A549 (cell line): ENCODE results near the gene NSD2. TPM values are rescaled to one million over a fixed set of nuclear protein-coding genes. Genes with fewer than 3 reads are reported as not detected.

Experiments used
- ATAC-seq, 2 experiments: fragments of 200-7000 bp in 1 of 2; fragments of >200 bp in 1 of 2; cut with Nextera tagmentation in 1 of 2; cut with Tn5 transposase in 1 of 2; 3 replicates each; pipeline versions ENCODE4 v1.8.0 to v1.9.1; 2018 to 2020; ENCODE audit warnings: mild to moderate bottlenecking in 1 of 2, moderate library complexity in 1 of 2
- CTCF ChIA-PET: fragments of 300-600 bp; sonication (Branson Sonifier 250); formaldehyde crosslinking; extraction: SDS; loops from one replicate; lab custom pipeline; 2021; ENCODE audit warnings: antibody characterized with exemption, inconsistent platforms; lab: Yijun Ruan, JAX
- POLR2A ChIA-PET: fragments of 350-600 bp; formaldehyde crosslinking; extraction: SDS; loops from one replicate; lab custom pipeline; 2021; ENCODE audit warnings: antibody characterized with exemption, inconsistent platforms; lab: Yijun Ruan, JAX
- DNase-seq, 2 experiments: peaks; one replicate each; pipeline versions ENCODE4 v3.0.0 to v3.0.0-alpha.2; 2011 to 2016; ENCODE audit warnings: low read depth in 1 of 2, low spot score in 1 of 2
- FAIRE-seq: peaks from 2 replicates; lab custom pipeline; 2011; peaks lifted over from hg19 to GRCh38; lab: Jason Lieb, UNC
- H3K27ac ChIP-seq, 2 experiments: fragments of >200 bp; sonication (Bioruptor Twin); formaldehyde crosslinking; 3 replicates each; pipeline ENCODE4 v1.5.1; 2016 to 2017
- H3K4me1 ChIP-seq: fragments of >200 bp; sonication (Bioruptor Twin); formaldehyde crosslinking; 3 replicates; pipeline ENCODE4 v1.6.1; 2016
- H3K4me2 ChIP-seq: fragments of >200 bp; sonication (Bioruptor Twin); formaldehyde crosslinking; 3 replicates; pipeline ENCODE4 v1.6.1; 2016
- H3K4me3 ChIP-seq: fragments of >200 bp; sonication (Bioruptor Twin); formaldehyde crosslinking; 3 replicates; pipeline ENCODE4 v1.5.1; 2016
- H3K9me3 ChIP-seq: fragments of >200 bp; sonication (Bioruptor Twin); formaldehyde crosslinking; 3 replicates; pipeline ENCODE4 v1.6.1; 2016
- CBX8 ChIP-seq: fragments of 200-600 bp; sonication (generic); IDR thresholded peaks from 2 replicates; pipeline ENCODE4 v1.6.1; 2016
- CEBPB ChIP-seq, 2 experiments: fragments of >200 bp in 1 of 2; sonication (Bioruptor Twin) in 1 of 2; formaldehyde crosslinking in 1 of 2; IDR thresholded peaks; 2 replicates each; pipeline ENCODE4 v1.6.1; 2012 to 2016
- CTCF ChIP-seq: fragments of >200 bp; sonication (Bioruptor Twin); formaldehyde crosslinking; IDR thresholded peaks from 3 replicates; pipeline ENCODE4 v1.5.1; 2016
- FOSL2 ChIP-seq, 2 experiments: fragments of 450-650 bp in 1 of 2; fragments of >200 bp in 1 of 2; sonication (Bioruptor Twin) in 1 of 2; formaldehyde crosslinking; IDR thresholded peaks; 2 replicates each; pipeline versions ENCODE4 v1.5.0 to v1.6.1; 2016 to 2020; ENCODE audit warnings: mild to moderate bottlenecking in 1 of 2, moderate library complexity in 1 of 2
- HOXB13 ChIP-seq: fragments of 250-450 bp; sonication (Bioruptor Pico); IDR thresholded peaks from 2 replicates; pipeline ENCODE4 v1.5.0; 2020; ENCODE audit warnings: low read depth, mild to moderate bottlenecking, moderate library complexity
- HOXB5 ChIP-seq: fragments of 250-450 bp; sonication (Bioruptor Pico); IDR thresholded peaks from 2 replicates; pipeline ENCODE4 v1.5.0; 2020; ENCODE audit warnings: mild to moderate bottlenecking, moderate library complexity
- JUN ChIP-seq, 2 experiments: fragments of >200 bp; sonication (Bioruptor Twin); formaldehyde crosslinking; IDR thresholded peaks; 2 replicates in 1 of 2; 3 replicates in 1 of 2; pipeline ENCODE4 v1.6.1; 2016 to 2017
- KDM1A ChIP-seq: fragments of 200-600 bp; sonication (generic); IDR thresholded peaks from 2 replicates; pipeline ENCODE4 v1.6.1; 2016; ENCODE audit warnings: low read depth, mild to moderate bottlenecking
- KDM5A ChIP-seq: fragments of 200-600 bp; sonication (generic); IDR thresholded peaks from 2 replicates; pipeline ENCODE4 v1.6.1; 2016; ENCODE audit warnings: antibody characterized with exemption, mild to moderate bottlenecking
- MAX ChIP-seq: IDR thresholded peaks from 2 replicates; pipeline ENCODE4 v1.6.1; 2012
- NPAS2 ChIP-seq: fragments of 250-450 bp; sonication (Bioruptor Pico); IDR thresholded peaks from 2 replicates; pipeline ENCODE4 v1.8.0; 2022; ENCODE audit warnings: mild to moderate bottlenecking, moderate library complexity, borderline replicate concordance
- NR3C1 ChIP-seq: fragments of >200 bp; sonication (Bioruptor Twin); formaldehyde crosslinking; IDR thresholded peaks from 3 replicates; pipeline ENCODE4 v1.6.1; 2017
- PHF8 ChIP-seq: fragments of 200-600 bp; sonication (generic); IDR thresholded peaks from 2 replicates; pipeline ENCODE4 v1.6.1; 2016; ENCODE audit warnings: low read depth, mild to moderate bottlenecking, antibody characterized with exemption, moderate library complexity, borderline replicate concordance
- POLR2AphosphoS2 ChIP-seq: conservative IDR thresholded peaks from 2 replicates; pipeline ENCODE4 v1.6.1; 2012; ENCODE audit warnings: low read length, improper control_type of control experiment, inconsistent platforms
- RCOR1 ChIP-seq: fragments of 150-350 bp; IDR thresholded peaks from 2 replicates; pipeline ENCODE4 v1.6.1; 2014; ENCODE audit warnings: antibody characterized with exemption, low read length, low read depth
- REST ChIP-seq: fragments of 200-600 bp; sonication (generic); IDR thresholded peaks from 2 replicates; pipeline ENCODE4 v1.6.1; 2016; ENCODE audit warnings: antibody characterized with exemption, mild to moderate bottlenecking, moderate library complexity
- RFX5 ChIP-seq: fragments of 450-650 bp; IDR thresholded peaks from 2 replicates; pipeline ENCODE4 v1.7.1; 2014; ENCODE audit warnings: antibody characterized with exemption, mild to moderate bottlenecking, moderate library complexity
- SMC3 ChIP-seq: fragments of >200 bp; sonication (Bioruptor Twin); formaldehyde crosslinking; IDR thresholded peaks from 3 replicates; pipeline ENCODE4 v1.6.1; 2018; ENCODE audit warnings: inconsistent platforms
- SREBF2 ChIP-seq: fragments of 450-650 bp; IDR thresholded peaks from 2 replicates; pipeline ENCODE4 v1.6.1; 2014; ENCODE audit warnings: mild to moderate bottlenecking, moderate library complexity
- TFCP2L1 ChIP-seq: fragments of 250-450 bp; sonication (Bioruptor Pico); IDR thresholded peaks from 2 replicates; pipeline ENCODE4 v1.5.0; 2021; ENCODE audit warnings: mild to moderate bottlenecking
- TP53 ChIP-seq: fragments of 250-450 bp; sonication (Bioruptor Pico); IDR thresholded peaks from 2 replicates; pipeline ENCODE4 v1.5.0; 2021; ENCODE audit warnings: mild to moderate bottlenecking, moderate library complexity
- ZC3H11A ChIP-seq: fragments of 450-650 bp; IDR thresholded peaks from 2 replicates; pipeline ENCODE4 v1.6.1; 2014; ENCODE audit warnings: antibody characterized with exemption, mild to moderate bottlenecking
- ZNF302 ChIP-seq: fragments of 250-450 bp; sonication (Bioruptor Pico); IDR thresholded peaks from 2 replicates; pipeline ENCODE4 v1.9.0; 2021; ENCODE audit warnings: inconsistent platforms, mild to moderate bottlenecking, moderate library complexity
- WGBS: methylation state at CpG from one replicate; pipeline ENCODE4 v1.1.6; 2017; ENCODE audit errors: missing lambda C conversion rate; 5-methylcytosine and 5-hydroxymethylcytosine counted together
- polyA plus RNA-seq, 4 experiments: library from polyadenylated mRNA; depleted of rRNA in 3 of 4; stranded (reverse); fragments of >200 nt; fragmentation: RNase III in 1 of 4; extraction: RNeasy Plus Mini Kit Qiagen cat#74134 plus additional on column Dnase treatment in 1 of 4; gene quantifications; 2 replicates in 3 of 4; 3 replicates in 1 of 4; pipeline ENCODE4 v1.2.3, GENCODE V29; 2011 to 2017

The NSD2 gene
- polyA plus RNA-seq, 2 of the 4 experiments (the other 2 are of a cell fraction) = 43.8 to 49.3 TPM

- no peak for DNase-seq
- no peak for FAIRE-seq
- Histone ChIP-seq H3K4me2 (no peak overlapping the region), H3K27ac (no peak overlapping the region), H3K9me3 (no peaks in the 10 kb centered on the region), H3K4me1 (no peaks in the 10 kb centered on the region), H3K4me3 (no peak overlapping the region)
- 88% methylated on average over 10 of the region's 10 CpGs for WGBS
- TF ChIP-seq HOXB13 = no peak
- no peak for TF ChIP-seq POLR2AphosphoS2
- TF ChIP-seq TP53 (CRISPR knock-in tag) = no peak
- TF ChIP-seq ZNF302 = no peak
- no peak for TF ChIP-seq CEBPB (IDR thresholded peaks at IDR 0.05)
- no peak for TF ChIP-seq CBX8
- no peak for TF ChIP-seq FOSL2 (IDR thresholded peaks at IDR 0.05)
- TF ChIP-seq FOSL2 (CRISPR knock-in tag; IDR thresholded peaks at IDR 0.05) = no peak
- no peak for TF ChIP-seq KDM5A
- TF ChIP-seq NR3C1 = no peak
- ATAC-seq = no peak
- POLR2A ChIA-PET = no interaction called here
- CTCF ChIA-PET = no interaction called here
Measured at GRCh38 chr4:1950369-1950768, 79.2 kb downstream of the NSD2 start.

- Histone ChIP-seq H3K27ac (no peak overlapping the region), H3K4me1 (no peaks in the 10 kb centered on the region), H3K4me3 (no peak overlapping the region), H3K9me3 (no peaks in the 10 kb centered on the region), H3K4me2 (no peak overlapping the region)
- ATAC-seq = peak in 1 of 2 experiments; percentile 25; a peak in 2 of 6 replicates
- no peak for TF ChIP-seq KDM1A
- no peak for TF ChIP-seq FOSL2 (IDR thresholded peaks at IDR 0.05)
- no peak for TF ChIP-seq FOSL2 (CRISPR knock-in tag; IDR thresholded peaks at IDR 0.05)
- TF ChIP-seq JUN (IDR thresholded peaks at IDR 0.05) = no peak
- TF ChIP-seq RCOR1 = no peak
- no peak for TF ChIP-seq RFX5
- no peak for TF ChIP-seq ZC3H11A
- TF ChIP-seq HOXB5 (CRISPR knock-in tag) = no peak
- TF ChIP-seq POLR2AphosphoS2 = no peak
- no peak for TF ChIP-seq TFCP2L1 (CRISPR knock-in tag)
- no peak for TF ChIP-seq CEBPB (IDR thresholded peaks at IDR 0.05)
- no peak for TF ChIP-seq SMC3
- TF ChIP-seq CTCF = no peak
- TF ChIP-seq CBX8 = no peak
- no peak for TF ChIP-seq REST
- no peak for TF ChIP-seq SREBF2
- TF ChIP-seq PHF8 = no peak
- TF ChIP-seq MAX = no peak
- no peak for TF ChIP-seq NPAS2 (CRISPR knock-in tag)
- ChIA-PET POLR2A (no interaction called here), CTCF (interaction anchor here (1.6 kb wide), 1 partner anchor 39 kb away, joined by 3 read pairs; no protein-coding TSS in a partner anchor)
- FAIRE-seq = no peak
- 96% methylated on average over 12 of the region's 20 CpGs for WGBS
- no peak for DNase-seq
Measured at GRCh38 chr4:1952058-1952700, 81.0 kb downstream of the NSD2 start.
